Measurements from ENCODE around the gene TRAPPC2. TPM values are rescaled to one million over a fixed set of nuclear protein-coding genes. Genes with fewer than 3 reads are reported as not detected.
A peak's percentile ranks its signal among the peaks of the same experiment; 100 is the strongest.

TRAPPC2 gene
- total RNA-seq, 1 donor = 28.1 TPM

DNA sequence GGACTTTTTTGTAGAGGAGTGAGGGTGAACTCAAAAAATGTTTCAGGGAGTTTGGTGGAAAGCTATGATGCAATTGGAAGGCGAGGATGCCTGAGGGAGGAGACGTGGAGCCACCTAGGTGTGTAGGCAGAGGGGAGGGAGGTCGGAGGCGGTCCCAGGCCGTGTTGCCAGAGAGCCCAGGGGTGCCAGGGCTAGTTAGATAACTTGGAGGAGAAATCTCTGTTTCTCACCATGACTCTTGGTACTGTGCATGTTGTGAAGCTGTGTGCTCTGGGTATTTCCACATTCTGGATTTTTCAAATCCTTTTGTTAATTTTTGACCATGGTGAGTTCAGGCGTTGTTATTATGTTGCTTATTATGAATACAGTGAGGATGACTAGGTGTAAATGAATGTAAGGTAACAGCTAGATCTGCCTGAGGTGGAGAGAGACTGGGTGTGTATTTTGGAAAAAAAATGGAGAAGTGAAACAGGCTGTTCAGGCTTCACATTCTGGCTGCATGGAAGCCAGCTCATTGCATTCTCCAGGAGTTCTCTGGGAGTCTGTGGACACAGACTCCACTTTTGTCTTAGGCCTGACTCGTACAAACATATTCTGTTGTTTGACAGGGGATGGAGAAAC, 41.0 kb downstream of the TRAPPC2 start:
- DNase-seq (ENCODE audit: low read depth) = no peak
- TF ChIP-seq, protein P1, sequence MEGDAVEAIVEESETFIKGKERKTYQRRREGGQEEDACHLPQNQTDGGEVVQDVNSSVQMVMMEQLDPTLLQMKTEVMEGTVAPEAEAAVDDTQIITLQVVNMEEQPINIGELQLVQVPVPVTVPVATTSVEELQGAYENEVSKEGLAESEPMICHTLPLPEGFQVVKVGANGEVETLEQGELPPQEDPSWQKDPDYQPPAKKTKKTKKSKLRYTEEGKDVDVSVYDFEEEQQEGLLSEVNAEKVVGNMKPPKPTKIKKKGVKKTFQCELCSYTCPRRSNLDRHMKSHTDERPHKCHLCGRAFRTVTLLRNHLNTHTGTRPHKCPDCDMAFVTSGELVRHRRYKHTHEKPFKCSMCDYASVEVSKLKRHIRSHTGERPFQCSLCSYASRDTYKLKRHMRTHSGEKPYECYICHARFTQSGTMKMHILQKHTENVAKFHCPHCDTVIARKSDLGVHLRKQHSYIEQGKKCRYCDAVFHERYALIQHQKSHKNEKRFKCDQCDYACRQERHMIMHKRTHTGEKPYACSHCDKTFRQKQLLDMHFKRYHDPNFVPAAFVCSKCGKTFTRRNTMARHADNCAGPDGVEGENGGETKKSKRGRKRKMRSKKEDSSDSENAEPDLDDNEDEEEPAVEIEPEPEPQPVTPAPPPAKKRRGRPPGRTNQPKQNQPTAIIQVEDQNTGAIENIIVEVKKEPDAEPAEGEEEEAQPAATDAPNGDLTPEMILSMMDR (IDR thresholded peaks at IDR 0.05; ENCODE audit: insufficient read depth, low read depth, low read length) = no peak
- peak overlapping the region; percentile 29 for H3K4me3 ChIP-seq (ENCODE audit: low read depth, low read length)

DNA sequence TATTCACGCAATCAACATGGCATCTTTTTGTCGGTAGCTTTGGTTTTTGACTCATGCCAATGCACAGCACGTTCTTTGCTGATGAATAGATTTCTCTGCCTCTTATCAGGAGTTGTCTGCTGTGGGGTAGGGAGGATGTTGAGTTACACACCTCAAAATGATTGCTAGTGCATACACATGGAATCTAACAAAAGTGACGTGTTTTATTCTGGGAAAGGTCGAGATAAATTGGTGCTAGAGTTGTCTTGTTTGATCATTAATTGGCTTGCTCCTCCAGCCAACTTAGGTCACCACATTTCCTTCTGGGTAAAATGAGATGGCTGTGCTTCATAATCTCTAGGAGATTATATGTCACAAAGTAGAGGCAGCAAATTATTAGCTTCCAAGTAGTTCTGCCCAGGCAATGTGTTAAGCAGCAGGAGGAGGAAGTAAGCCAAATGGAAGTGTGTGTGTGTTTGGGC, 41.6 kb downstream of the TRAPPC2 start:
- DNase-seq (ENCODE audit: low read depth) = no peak
- TF ChIP-seq, protein P1 (IDR thresholded peaks at IDR 0.05; ENCODE audit: insufficient read depth, low read depth, low read length) = no peak
- peak overlapping the region; percentile 86 for H3K4me3 ChIP-seq (ENCODE audit: low read depth, low read length)

DNA sequence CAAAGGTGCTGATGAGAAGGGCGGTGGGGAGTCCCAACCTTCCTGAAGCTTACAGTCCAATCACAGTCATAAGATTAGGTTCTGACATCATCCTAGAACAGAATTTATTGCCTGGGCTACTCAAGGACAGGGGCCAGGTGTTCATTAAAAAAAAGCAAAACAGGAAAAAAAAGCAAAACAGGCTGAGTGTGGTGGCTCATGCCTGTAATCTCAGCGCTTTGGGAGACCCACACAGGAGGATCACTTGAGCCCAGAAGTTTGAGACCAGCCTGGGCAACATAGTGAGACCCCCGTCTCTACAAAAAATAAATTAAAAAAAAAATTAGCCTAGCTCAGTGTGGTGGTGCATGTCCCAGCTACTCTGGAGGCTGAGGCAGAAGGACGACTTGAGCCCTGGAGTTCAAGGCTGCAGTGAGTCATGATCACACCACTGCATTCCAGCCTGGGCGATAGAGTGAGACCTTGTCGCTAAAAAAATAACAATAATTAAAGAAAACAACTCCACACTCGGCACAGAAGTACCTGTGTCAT, 42.5 kb downstream of the TRAPPC2 start:
- TF ChIP-seq, protein P1 (IDR thresholded peaks at IDR 0.05; ENCODE audit: insufficient read depth, low read depth, low read length) = no peak
- DNase-seq (ENCODE audit: low read depth) = peak; percentile 44
- peak overlapping the region; percentile 86 for H3K4me3 ChIP-seq (ENCODE audit: low read depth, low read length)

DNA sequence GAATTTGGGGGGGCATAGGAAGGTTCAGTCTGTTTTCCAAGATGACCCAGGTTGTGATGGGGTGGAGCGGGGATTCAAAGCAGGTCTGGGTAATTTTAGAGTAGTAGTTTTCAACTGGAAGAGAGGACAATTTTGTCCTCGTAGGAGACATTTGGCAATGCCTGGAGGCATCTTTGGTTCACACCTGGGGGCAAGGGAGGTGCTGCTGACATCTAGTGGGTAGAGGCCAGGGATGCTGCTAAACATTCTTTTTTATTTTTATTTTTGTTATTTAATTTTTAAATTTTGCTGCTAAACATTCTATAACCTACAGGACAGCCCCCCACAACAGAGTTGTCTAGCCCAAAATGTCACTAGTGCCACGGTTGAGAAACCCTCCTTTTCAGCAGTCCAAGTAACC, 43.6 kb downstream of the TRAPPC2 start:
- TF ChIP-seq, protein P1 (IDR thresholded peaks at IDR 0.05; ENCODE audit: insufficient read depth, low read depth, low read length) = peak; percentile 35
- DNase-seq (ENCODE audit: low read depth) = no peak
- peak overlapping the region; percentile 86 for H3K4me3 ChIP-seq (ENCODE audit: low read depth, low read length)

DNA sequence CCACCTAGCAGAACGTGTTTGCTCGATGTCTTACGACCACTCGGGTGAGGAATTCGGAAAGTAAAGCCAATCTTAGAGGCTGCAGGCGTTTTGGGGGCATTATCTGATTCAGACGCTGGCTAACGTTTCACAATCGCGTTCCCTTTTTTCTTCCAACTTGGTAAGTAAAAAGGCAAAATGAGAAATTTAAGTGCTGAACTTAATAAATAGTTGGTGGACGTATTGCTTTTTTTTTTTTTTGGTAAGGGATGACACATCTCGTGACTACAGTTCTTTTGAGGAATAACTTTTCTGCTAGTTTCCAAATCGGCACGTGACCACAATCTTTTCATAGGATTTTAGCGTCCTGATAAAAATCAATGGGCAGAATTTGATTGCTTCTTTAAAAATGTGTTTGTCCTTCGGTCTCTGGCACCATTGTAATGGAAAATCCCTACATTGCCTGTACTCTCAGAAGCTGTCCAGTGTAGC, 44.6 kb downstream of the TRAPPC2 start:
- TF ChIP-seq, protein P1 (IDR thresholded peaks at IDR 0.05; ENCODE audit: insufficient read depth, low read depth, low read length) = no peak
- DNase-seq (ENCODE audit: low read depth) = peak; percentile 61
- peak overlapping the region; percentile 86 for H3K4me3 ChIP-seq (ENCODE audit: low read depth, low read length)

GRCh38 chrX:13688958-13689740, 45.3 kb downstream of the TRAPPC2 start, which contains the start of gene RAB9A:
RAB9A (plus strand) TSS chrX:13689128; CDS start chrX:13708747, 19,619 bp downstream.
- TF ChIP-seq, protein P1 (IDR thresholded peaks at IDR 0.05; ENCODE audit: insufficient read depth, low read depth, low read length) = no peak
- peak; percentile 80 for DNase-seq (ENCODE audit: low read depth)

More at GRCh38 chrX:13688958-13689740, 45.3 kb downstream of the TRAPPC2 start, which contains the start of gene RAB9A:
- peak within 1 kb of the TSS; percentile 86 for H3K4me3 ChIP-seq (ENCODE audit: low read depth, low read length)

Data from fibroblast of villous mesenchyme (primary cell).